ENCODE results near the gene PITHD1. TPM values are rescaled to one million over a fixed set of nuclear protein-coding genes. Genes with fewer than 3 reads are reported as not detected.
A peak's percentile ranks its signal among the peaks of the same experiment; 100 is the strongest.

Gene PITHD1
- total RNA-seq, 6 experiments from 2014 or later: 22.9 to 34.7 (median 30.6) TPM

- H3K27ac ChIP-seq: no peak overlapping the region
- H3K9me3 ChIP-seq: no peaks in the 10 kb centered on the region
- H3K4me3 ChIP-seq: no peak overlapping the region
- TF ChIP-seq CTCF (IDR thresholded peaks at IDR 0.05) (no peak), POLR2A (IDR thresholded peaks at IDR 0.05) (no peak)
- peaks cover 0 to 77% (median 25%) of the 10 kb centered on the region in 4 donors for H3K36me3 ChIP-seq
- no CpG with 5 or more reads among the region's 3 CpGs for WGBS (ENCODE audit: insufficient coverage, low coverage, low lambda C conversion rate, missing lambda C conversion rate)
- no peaks in the 10 kb centered on the region for H3K4me1 ChIP-seq
- no peak for DNase-seq
- intact Hi-C loops (cut with DNase I): no loop called here
- no peak for ATAC-seq
- no peaks in the 10 kb centered on the region for H3K27me3 ChIP-seq
Measured at GRCh38 chr1:23816361-23816760, 38.1 kb downstream of the PITHD1 start.

GRCh38 chr1:23816906-23817305 lies 38.7 kb downstream of the PITHD1 start:
- Histone ChIP-seq H3K4me3 (no peak overlapping the region), H3K9me3 (no peaks in the 10 kb centered on the region), H3K27ac (no peak overlapping the region), H3K27me3 (no peaks in the 10 kb centered on the region), H3K36me3 (peaks cover 0 to 76% (median 25%) of the 10 kb centered on the region in 4 donors), H3K4me1 (no peaks in the 10 kb centered on the region)
- TF ChIP-seq POLR2A (IDR thresholded peaks at IDR 0.05) (no peak), CTCF (IDR thresholded peaks at IDR 0.05) (no peak)
- DNase-seq (no peak), ATAC-seq (no peak)
- intact Hi-C loops (cut with DNase I): no loop called here

GRCh38 chr1:23817633-23818032 lies 39.4 kb downstream of the PITHD1 start:
- TF ChIP-seq POLR2A (IDR thresholded peaks at IDR 0.05) (no peak), CTCF (IDR thresholded peaks at IDR 0.05) (no peak)
- 89% methylated on average over 3 of the region's 3 CpGs for WGBS (ENCODE audit: insufficient coverage, low coverage, low lambda C conversion rate, missing lambda C conversion rate)
- H3K4me1 ChIP-seq: no peaks in the 10 kb centered on the region
- no peak overlapping the region for H3K27ac ChIP-seq
- intact Hi-C loops (cut with DNase I): no loop called here
- no peaks in the 10 kb centered on the region for H3K27me3 ChIP-seq
- H3K9me3 ChIP-seq: no peaks in the 10 kb centered on the region
- ATAC-seq (no peak), DNase-seq (no peak)
- no peak overlapping the region for H3K4me3 ChIP-seq
- H3K36me3 ChIP-seq: peaks cover 0 to 69% (median 25%) of the 10 kb centered on the region in 4 donors

GRCh38 chr1:23823767-23824166 lies 45.5 kb downstream of the PITHD1 start:
- DNase-seq (no peak), ATAC-seq (no peak)
- WGBS (ENCODE audit: insufficient coverage, low coverage, low lambda C conversion rate, missing lambda C conversion rate): 27% methylated on average over 6 of the region's 7 CpGs
- Histone ChIP-seq H3K4me3 (peak overlapping the region in 2 of 3 donors; percentile 90 to 94), H3K9me3 (no peaks in the 10 kb centered on the region), H3K36me3 (peaks cover 0 to 10% (median 2%) of the 10 kb centered on the region in 4 donors), H3K27me3 (no peaks in the 10 kb centered on the region), H3K4me1 (peaks cover 0 to 10% (median 0%) of the 10 kb centered on the region in 4 donors), H3K27ac (peak overlapping the region in 2 of 3 donors; percentile 97 to 98)
- TF ChIP-seq POLR2A (IDR thresholded peaks at IDR 0.05) (no peak), CTCF (IDR thresholded peaks at IDR 0.05) (no peak)
- intact Hi-C loops (cut with DNase I): no loop called here

GRCh38 chr1:23824711-23825075 lies 46.5 kb downstream of the PITHD1 start:
- H3K4me3 ChIP-seq: peak overlapping the region; percentile 90 to 94 (median 91)
- DNase-seq (no peak), ATAC-seq (peak; percentile 71 to 81 (median 78))
- no peaks in the 10 kb centered on the region for H3K9me3 ChIP-seq
- H3K36me3 ChIP-seq: peaks cover 0 to under 1% (median 0%) of the 10 kb centered on the region in 4 donors
- peaks cover 0 to 10% (median 0%) of the 10 kb centered on the region in 4 donors for H3K4me1 ChIP-seq
- no peak for TF ChIP-seq CTCF (IDR thresholded peaks at IDR 0.05)
- no peak for TF ChIP-seq POLR2A (IDR thresholded peaks at IDR 0.05)
- intact Hi-C loops (cut with DNase I): no loop called here
- 2% methylated on average over 8 of the region's 8 CpGs for WGBS (ENCODE audit: insufficient coverage, low coverage, low lambda C conversion rate, missing lambda C conversion rate)
- H3K27ac ChIP-seq: peak overlapping the region; percentile 97 to 99 (median 98)
- H3K27me3 ChIP-seq: no peaks in the 10 kb centered on the region
